Peyer's patch (tissue), 4 donors: ENCODE results near the gene BCAS3.

Experiments used
- CTCF ChIP-seq, 6 experiments: fragments of 450-650 bp in 4 of 6; fragments of 200-600 bp in 2 of 6; sonication (generic) in 1 of 6; IDR thresholded peaks; one replicate each; pipeline ENCODE4 v1.5.1; 2017 to 2019; ENCODE audit warnings: antibody characterized with exemption in 6 of 6, mild to moderate bottlenecking in 3 of 6, moderate library complexity in 1 of 6
- POLR2A ChIP-seq, 2 donors: fragments of 450-650 bp; IDR thresholded peaks; one replicate each; pipeline ENCODE4 v1.5.1; 2017; ENCODE audit warnings: antibody characterized with exemption in 2 of 2, mild to moderate bottlenecking in 2 of 2, moderate library complexity in 2 of 2

GRCh38 chr17:60802377-60802776 is 124.7 kb downstream of the BCAS3 start:
- no peak for TF ChIP-seq CTCF (IDR thresholded peaks at IDR 0.05)
- no peak for TF ChIP-seq POLR2A (IDR thresholded peaks at IDR 0.05)
